ENCODE data around the gene KCNC4.

The KCNC4 gene

DNA sequence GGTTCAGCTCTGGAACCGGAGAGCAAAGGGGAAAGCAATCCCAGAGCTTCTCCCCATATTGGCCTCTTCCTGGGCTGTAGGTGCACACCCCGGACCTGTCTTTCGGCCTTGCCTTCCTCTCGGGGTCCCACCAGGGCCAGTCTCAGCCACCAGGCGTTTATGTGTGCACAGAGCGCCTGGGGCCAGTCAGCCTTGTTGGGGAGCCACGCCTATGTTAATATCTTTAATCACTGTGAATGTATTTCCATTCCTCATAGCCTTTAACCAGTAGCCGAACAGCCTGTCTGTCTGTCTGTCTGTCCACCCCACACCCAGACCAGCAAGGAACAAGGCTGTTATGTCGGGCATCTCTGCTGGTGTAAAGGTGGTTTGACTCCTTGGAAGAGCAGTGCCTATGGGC is 18.8 kb downstream of the KCNC4 start:
- Histone ChIP-seq H3K27me3 (ENCODE audit: control insufficient read depth in 3 of 3, insufficient read depth in 3 of 3, low read depth in 1 of 3, low read length in 3 of 3) (no peaks in the 10 kb centered on the region), H2AFZ (ENCODE audit: low read length) (no peak overlapping the region), H3K4ac (ENCODE audit: low read length) (no peak overlapping the region), H4K91ac (ENCODE audit: low read depth, low read length, poor library complexity) (no peak overlapping the region), H3K9me3 (replicated peaks in 1 of 2; ENCODE audit: control insufficient read depth in 2 of 2, insufficient read depth in 1 of 2, low read depth in 1 of 2, low read length in 2 of 2) (peaks cover 8 to 11% of the 10 kb centered on the region in 2 donors), H3K27ac (replicated peaks; ENCODE audit: low read length) (no peak overlapping the region), H2BK120ac (ENCODE audit: low read depth, low read length) (no peak overlapping the region), H2BK5ac (ENCODE audit: low read length) (no peak overlapping the region), H3K79me1 (ENCODE audit: low read depth, low read length) (no peaks in the 10 kb centered on the region), H4K8ac (ENCODE audit: low read depth, low read length) (no peak overlapping the region), H3K4me1 (ENCODE audit: control insufficient read depth in 2 of 2, insufficient read depth in 1 of 2, low read depth in 1 of 2, low read length in 2 of 2) (peaks cover 2 to 6% of the 10 kb centered on the region in 2 donors), H3K23ac (ENCODE audit: low read depth, low read length, poor library complexity) (no peak overlapping the region), H3K36me3 (replicated peaks in 1 of 2; ENCODE audit: control insufficient read depth in 2 of 2, insufficient read depth in 2 of 2, low read length in 2 of 2) (no peaks in the 10 kb centered on the region), H2AK5ac (ENCODE audit: low read depth, low read length) (no peak overlapping the region), H2BK15ac (ENCODE audit: low read length) (no peak overlapping the region), H3K4me2 (ENCODE audit: insufficient read depth, low read length, poor library complexity, severe bottlenecking) (no peak overlapping the region), H3K18ac (ENCODE audit: low read length) (peak overlapping the region; percentile 36), H3K14ac (ENCODE audit: low read length) (no peak overlapping the region), H3K4me3 (ENCODE audit: low read length in 2 of 2) (no peak overlapping the region), H2BK12ac (ENCODE audit: low read length) (no peak overlapping the region), H3K9ac (ENCODE audit: low read depth, low read length, poor library complexity) (no peak overlapping the region)
- WGBS, 2 donors (ENCODE audit: extremely low coverage in 2 of 2, insufficient read length in 2 of 2, insufficient replicate concordance in 1 of 2): no CpG with 5 or more reads among the region's 9 CpGs
- DNase-seq (ENCODE audit: low spot score): no peak

DNA sequence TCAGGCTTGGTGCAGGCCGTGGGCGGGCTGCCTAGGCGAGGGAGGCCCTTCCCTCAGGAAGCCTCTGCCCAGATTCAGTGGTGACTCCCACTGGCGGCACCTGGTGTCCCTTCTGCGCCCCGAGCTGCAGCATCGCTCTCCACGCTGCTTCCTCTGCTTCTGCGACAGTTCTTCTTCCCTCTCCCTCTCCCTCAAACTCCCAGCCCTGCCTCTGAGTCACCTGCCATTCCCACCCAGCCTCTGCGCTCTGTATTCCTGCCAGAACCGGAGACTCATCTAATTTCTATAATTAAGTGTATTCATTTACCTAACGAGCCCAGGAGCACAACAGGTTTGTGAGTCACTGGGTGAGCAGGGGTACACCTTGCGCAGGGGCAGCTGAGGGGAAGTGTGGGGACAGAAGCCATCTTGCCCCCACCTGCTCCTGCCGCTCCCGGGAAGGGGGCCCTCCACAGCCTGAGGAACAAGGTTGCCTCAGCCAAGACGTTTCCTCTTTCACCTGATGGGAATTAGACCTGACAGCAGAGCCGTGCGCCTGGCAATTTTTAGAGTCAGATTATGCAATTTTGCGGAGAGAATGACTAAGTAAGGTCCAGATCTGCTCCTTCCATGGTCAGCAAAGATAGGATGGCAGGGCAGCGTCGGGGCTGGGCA is 19.4 kb downstream of the KCNC4 start:
- H3K4me2 ChIP-seq (ENCODE audit: insufficient read depth, low read length, poor library complexity, severe bottlenecking): no peak overlapping the region
- H3K9me3 ChIP-seq (replicated peaks in 1 of 2; ENCODE audit: control insufficient read depth in 2 of 2, insufficient read depth in 1 of 2, low read depth in 1 of 2, low read length in 2 of 2): peaks cover 8 to 11% of the 10 kb centered on the region in 2 donors
- H3K27ac ChIP-seq (replicated peaks; ENCODE audit: low read length): no peak overlapping the region
- no CpG with 5 or more reads among the region's 21 CpGs for WGBS, 2 donors (ENCODE audit: extremely low coverage in 2 of 2, insufficient read length in 2 of 2, insufficient replicate concordance in 1 of 2)
- H3K4me1 ChIP-seq (ENCODE audit: control insufficient read depth in 2 of 2, insufficient read depth in 1 of 2, low read depth in 1 of 2, low read length in 2 of 2): peaks cover 3 to 12% of the 10 kb centered on the region in 2 donors
- H3K14ac ChIP-seq (ENCODE audit: low read length): no peak overlapping the region
- H2BK15ac ChIP-seq (ENCODE audit: low read length): no peak overlapping the region
- no peak overlapping the region for H4K8ac ChIP-seq (ENCODE audit: low read depth, low read length)
- H3K18ac ChIP-seq (ENCODE audit: low read length): peak overlapping the region; percentile 36
- no peak overlapping the region for H4K91ac ChIP-seq (ENCODE audit: low read depth, low read length, poor library complexity)
- no peak overlapping the region for H2AFZ ChIP-seq (ENCODE audit: low read length)
- no peak for DNase-seq (ENCODE audit: low spot score)
- H3K9ac ChIP-seq (ENCODE audit: low read depth, low read length, poor library complexity): no peak overlapping the region
- H2AK5ac ChIP-seq (ENCODE audit: low read depth, low read length): no peak overlapping the region
- H2BK120ac ChIP-seq (ENCODE audit: low read depth, low read length): no peak overlapping the region
- no peak overlapping the region for H3K4ac ChIP-seq (ENCODE audit: low read length)
- no peak overlapping the region for H3K4me3 ChIP-seq (ENCODE audit: low read length in 2 of 2)
- H3K79me1 ChIP-seq (ENCODE audit: low read depth, low read length): no peaks in the 10 kb centered on the region
- H3K36me3 ChIP-seq (replicated peaks in 1 of 2; ENCODE audit: control insufficient read depth in 2 of 2, insufficient read depth in 2 of 2, low read length in 2 of 2): no peaks in the 10 kb centered on the region
- H3K23ac ChIP-seq (ENCODE audit: low read depth, low read length, poor library complexity): no peak overlapping the region
- no peaks in the 10 kb centered on the region for H3K27me3 ChIP-seq (ENCODE audit: control insufficient read depth in 3 of 3, insufficient read depth in 3 of 3, low read depth in 1 of 3, low read length in 3 of 3)
- no peak overlapping the region for H2BK12ac ChIP-seq (ENCODE audit: low read length)
- no peak overlapping the region for H2BK5ac ChIP-seq (ENCODE audit: low read length)

DNA sequence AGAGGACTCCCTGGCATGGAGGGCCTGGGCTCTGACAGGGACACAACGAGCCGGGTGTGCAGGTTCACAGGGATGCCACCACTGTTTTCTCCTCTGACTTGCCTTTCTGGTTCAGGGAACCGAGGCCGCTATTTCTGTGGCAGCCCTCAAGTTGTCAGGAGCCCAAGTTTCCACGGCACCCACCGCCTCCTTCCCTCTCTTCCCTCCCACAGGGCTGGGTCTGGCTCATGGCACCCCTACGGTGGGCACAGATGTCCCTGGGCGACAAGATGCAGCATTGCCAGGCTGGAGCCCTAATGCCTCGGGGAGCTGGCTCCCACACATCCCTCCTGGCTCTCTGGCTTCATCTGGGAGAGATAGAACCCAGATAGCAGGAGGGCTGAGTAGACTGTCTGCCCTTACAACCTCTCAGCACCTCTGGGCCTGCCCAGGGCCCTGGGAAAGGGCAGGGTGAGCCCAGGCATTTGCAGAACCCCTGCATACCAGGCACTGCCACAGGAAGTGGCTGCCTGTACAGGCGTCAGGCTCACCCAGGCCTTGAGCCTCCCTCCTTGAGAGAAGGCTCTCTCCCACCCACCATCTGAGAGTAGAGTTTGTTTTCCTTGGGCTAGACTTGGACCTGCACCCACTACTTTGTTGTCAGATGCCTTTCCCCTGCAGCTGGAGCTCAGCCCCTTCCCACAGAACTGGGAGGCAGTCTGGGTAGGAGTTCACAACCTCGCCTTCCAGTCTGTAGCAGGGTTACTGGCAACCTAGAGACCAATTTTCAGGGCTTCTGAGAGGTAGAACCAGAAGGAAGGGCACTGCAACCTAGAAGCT is 20.5 kb downstream of the KCNC4 start:
- no peak overlapping the region for H4K91ac ChIP-seq (ENCODE audit: low read depth, low read length, poor library complexity)
- no peak for DNase-seq (ENCODE audit: low spot score)
- no peaks in the 10 kb centered on the region for H3K36me3 ChIP-seq (replicated peaks in 1 of 2; ENCODE audit: control insufficient read depth in 2 of 2, insufficient read depth in 2 of 2, low read length in 2 of 2)
- WGBS, 2 donors (ENCODE audit: extremely low coverage in 2 of 2, insufficient read length in 2 of 2, insufficient replicate concordance in 1 of 2): no CpG with 5 or more reads among the region's 11 CpGs
- no peak overlapping the region for H2BK120ac ChIP-seq (ENCODE audit: low read depth, low read length)
- H3K27ac ChIP-seq (replicated peaks; ENCODE audit: low read length): no peak overlapping the region
- no peak overlapping the region for H2AK5ac ChIP-seq (ENCODE audit: low read depth, low read length)
- no peaks in the 10 kb centered on the region for H3K27me3 ChIP-seq (ENCODE audit: control insufficient read depth in 3 of 3, insufficient read depth in 3 of 3, low read depth in 1 of 3, low read length in 3 of 3)
- no peak overlapping the region for H3K4ac ChIP-seq (ENCODE audit: low read length)
- H4K8ac ChIP-seq (ENCODE audit: low read depth, low read length): no peak overlapping the region
- H3K18ac ChIP-seq (ENCODE audit: low read length): no peak overlapping the region
- H3K79me1 ChIP-seq (ENCODE audit: low read depth, low read length): no peaks in the 10 kb centered on the region
- no peak overlapping the region for H3K4me3 ChIP-seq (ENCODE audit: low read length in 2 of 2)
- H2AFZ ChIP-seq (ENCODE audit: low read length): no peak overlapping the region
- no peak overlapping the region for H3K4me2 ChIP-seq (ENCODE audit: insufficient read depth, low read length, poor library complexity, severe bottlenecking)
- no peak overlapping the region for H2BK5ac ChIP-seq (ENCODE audit: low read length)
- no peak overlapping the region for H3K23ac ChIP-seq (ENCODE audit: low read depth, low read length, poor library complexity)
- H3K14ac ChIP-seq (ENCODE audit: low read length): no peak overlapping the region
- H2BK12ac ChIP-seq (ENCODE audit: low read length): no peak overlapping the region
- H3K4me1 ChIP-seq (ENCODE audit: control insufficient read depth in 2 of 2, insufficient read depth in 1 of 2, low read depth in 1 of 2, low read length in 2 of 2): peaks cover 3 to 16% of the 10 kb centered on the region in 2 donors
- H3K9ac ChIP-seq (ENCODE audit: low read depth, low read length, poor library complexity): no peak overlapping the region
- no peak overlapping the region for H2BK15ac ChIP-seq (ENCODE audit: low read length)
- H3K9me3 ChIP-seq (replicated peaks in 1 of 2; ENCODE audit: control insufficient read depth in 2 of 2, insufficient read depth in 1 of 2, low read depth in 1 of 2, low read length in 2 of 2): peaks cover 8 to 11% of the 10 kb centered on the region in 2 donors

DNA sequence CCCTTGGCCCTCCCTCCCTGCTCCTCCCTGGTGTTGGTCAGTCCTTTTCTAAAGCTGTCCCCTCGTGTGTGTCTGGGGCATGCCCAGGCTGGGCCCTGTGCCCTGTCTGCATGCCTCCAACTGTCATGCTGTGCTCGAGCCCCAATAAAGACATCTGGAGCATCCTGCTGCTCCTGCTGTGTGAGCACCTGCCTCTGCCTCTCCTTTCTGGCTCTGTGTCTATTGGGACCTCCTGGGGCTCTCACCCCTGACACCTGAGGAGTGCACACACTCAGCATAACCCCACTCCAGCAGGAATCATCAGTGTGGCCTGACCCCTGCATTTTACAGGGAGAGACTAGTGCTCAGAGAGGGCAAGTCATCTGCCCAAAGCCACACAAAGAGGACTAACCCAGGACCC is 23.7 kb downstream of the KCNC4 start:
- Histone ChIP-seq H2AK5ac (ENCODE audit: low read depth, low read length) (no peak overlapping the region), H3K79me1 (ENCODE audit: low read depth, low read length) (no peaks in the 10 kb centered on the region), H2BK120ac (ENCODE audit: low read depth, low read length) (no peak overlapping the region), H3K9ac (ENCODE audit: low read depth, low read length, poor library complexity) (no peak overlapping the region), H3K14ac (ENCODE audit: low read length) (no peak overlapping the region), H3K18ac (ENCODE audit: low read length) (peak overlapping the region; percentile 39), H3K9me3 (replicated peaks in 1 of 2; ENCODE audit: control insufficient read depth in 2 of 2, insufficient read depth in 1 of 2, low read depth in 1 of 2, low read length in 2 of 2) (peaks cover 8 to 9% of the 10 kb centered on the region in 2 donors), H3K27me3 (ENCODE audit: control insufficient read depth in 3 of 3, insufficient read depth in 3 of 3, low read depth in 1 of 3, low read length in 3 of 3) (peaks cover 0 to 5% (median 0%) of the 10 kb centered on the region in 3 experiments), H3K27ac (replicated peaks; ENCODE audit: low read length) (no peak overlapping the region), H2BK15ac (ENCODE audit: low read length) (no peak overlapping the region), H2AFZ (ENCODE audit: low read length) (no peak overlapping the region), H3K36me3 (replicated peaks in 1 of 2; ENCODE audit: control insufficient read depth in 2 of 2, insufficient read depth in 2 of 2, low read length in 2 of 2) (no peaks in the 10 kb centered on the region), H3K4me2 (ENCODE audit: insufficient read depth, low read length, poor library complexity, severe bottlenecking) (peak overlapping the region; percentile 15), H2BK5ac (ENCODE audit: low read length) (no peak overlapping the region), H2BK12ac (ENCODE audit: low read length) (no peak overlapping the region), H3K4ac (ENCODE audit: low read length) (no peak overlapping the region), H3K4me1 (ENCODE audit: control insufficient read depth in 2 of 2, insufficient read depth in 1 of 2, low read depth in 1 of 2, low read length in 2 of 2) (peaks cover 3 to 14% of the 10 kb centered on the region in 2 donors), H3K23ac (ENCODE audit: low read depth, low read length, poor library complexity) (no peak overlapping the region), H4K8ac (ENCODE audit: low read depth, low read length) (no peak overlapping the region), H4K91ac (ENCODE audit: low read depth, low read length, poor library complexity) (no peak overlapping the region), H3K4me3 (ENCODE audit: low read length in 2 of 2) (no peak overlapping the region)
- no peak for DNase-seq (ENCODE audit: low spot score)
- WGBS, 2 donors (ENCODE audit: extremely low coverage in 2 of 2, insufficient read length in 2 of 2, insufficient replicate concordance in 1 of 2): no CpG with 5 or more reads among the region's 2 CpGs

All from neuronal stem cell (in vitro differentiated cells).